ENCODE results near the gene PLAAT4. TPM values are rescaled to one million over a fixed set of nuclear protein-coding genes. Genes with fewer than 3 reads are reported as not detected.
A peak's percentile ranks its signal among the peaks of the same experiment; 100 is the strongest.

PLAAT4 gene
- total RNA-seq, 1 experiment from 2014 or later, result 0.52 TPM

GRCh38 chr11:63592975-63593395 is 56.4 kb downstream of the PLAAT4 start:
- ChIA-PET POLR2A (no interaction called here), RAD21 (ENCODE audit: low non-redundant PET in 1 of 2, low total read pairs in 2 of 2, uncharacterized antibody in 2 of 2, unreplicated experiment in 2 of 2) (no interaction called here), CTCF (interaction anchor here (0.8 to 2.0 kb wide), 4 partner anchors 10 to 352 kb away, joined by 3 to 6 read pairs (median 4); no protein-coding TSS in a partner anchor)
- Histone ChIP-seq H3K4me2 (ENCODE audit: low read length) (no peak overlapping the region), H3K4me3 (replicated peaks in 1 of 2; ENCODE audit: low read depth in 1 of 2, low read length in 2 of 2) (no peak overlapping the region), H3K36me3 (ENCODE audit: control insufficient read depth in 1 of 2, insufficient read depth in 2 of 2, low read length in 2 of 2) (no peaks in the 10 kb centered on the region), H3K27me3 (ENCODE audit: insufficient read depth, low read length) (no peaks in the 10 kb centered on the region), H4K20me1 (ENCODE audit: insufficient read depth) (no peaks in the 10 kb centered on the region), H3K9me2 (ENCODE audit: insufficient read depth) (no peaks in the 10 kb centered on the region), H3K9me3 (ENCODE audit: control insufficient read depth in 1 of 2, insufficient read depth in 1 of 2, low read depth in 1 of 2, low read length in 2 of 2) (no peaks in the 10 kb centered on the region), H3K79me2 (ENCODE audit: insufficient read depth, low read length) (no peaks in the 10 kb centered on the region), H2AFZ (ENCODE audit: low read depth, low read length, poor library complexity, severe bottlenecking) (no peak overlapping the region), H3K9ac (ENCODE audit: low read length) (no peak overlapping the region), H3K27ac (ENCODE audit: low read depth, low read length) (no peak overlapping the region), H3K4me1 (ENCODE audit: control insufficient read depth in 1 of 2, insufficient read depth in 2 of 2, low read length in 2 of 2) (no peaks in the 10 kb centered on the region)
- no TSS peak for BruUV-seq (replicated peaks)
- TF ChIP-seq POLR2A (IDR thresholded peaks at IDR 0.05; ENCODE audit: borderline replicate concordance, extremely low read depth, insufficient read depth, insufficient read length) (no peak), REST (IDR thresholded peaks at IDR 0.05; ENCODE audit: low read depth) (peak; percentile 47), YY1 (IDR thresholded peaks at IDR 0.05; ENCODE audit: extremely low read depth, insufficient replicate concordance, low read depth, low read length) (no peak), RAD21 (IDR thresholded peaks at IDR 0.05; ENCODE audit: low read depth) (peak; percentile 68), CTCF (IDR thresholded peaks at IDR 0.05 in 2 of 3, conservative IDR thresholded peaks at IDR 0.05 in 1 of 3; ENCODE audit: borderline replicate concordance in 1 of 3, insufficient read depth in 1 of 3, low read depth in 2 of 3, low read length in 2 of 3) (peak; percentile 30 to 79 (median 72); a peak in 5 of 6 replicates)
- DNase-seq (ENCODE audit: low read depth, low spot score) (no peak), ATAC-seq (peak; percentile 86)
- intact Hi-C loops (cut with micrococcal nuclease), result loop anchor here (1.0 kb wide), 1 partner anchor 42 kb away; no protein-coding TSS in a partner anchor
